ENCODE measurements around the gene DMBT1. TPM values are rescaled to one million over a fixed set of nuclear protein-coding genes. Genes with fewer than 3 reads are reported as not detected.
A peak's percentile ranks its signal among the peaks of the same experiment; 100 is the strongest.

The DMBT1 gene
- total RNA-seq, 2 donors from 2014 or later = not detected

GRCh38 chr10:122532601-122533296 is 27.8 kb upstream of the DMBT1 start:
- H3K27ac Mint-ChIP-seq = no peak overlapping the region

GRCh38 chr10:122537545-122537944 is 23.0 kb upstream of the DMBT1 start:
- H3K4me3 Mint-ChIP-seq = no peak overlapping the region
- peaks cover 4% of the 10 kb centered on the region for H3K27me3 Mint-ChIP-seq
- peak; percentile 54 for ATAC-seq (replicated peaks)
- no peaks in the 10 kb centered on the region for H3K9me3 Mint-ChIP-seq
- H3K4me1 Mint-ChIP-seq = peaks cover 14% of the 10 kb centered on the region
- no peaks in the 10 kb centered on the region for H3K36me3 Mint-ChIP-seq (ENCODE audit: low read depth)
- H3K27ac Mint-ChIP-seq = no peak overlapping the region

More at GRCh38 chr10:122532601-122533296, 27.8 kb upstream of the DMBT1 start:
- no peaks in the 10 kb centered on the region for H3K36me3 Mint-ChIP-seq (ENCODE audit: low read depth)
- H3K27me3 Mint-ChIP-seq = peaks cover 11% of the 10 kb centered on the region
- no peak for ATAC-seq (replicated peaks)
- no peak overlapping the region for H3K4me3 Mint-ChIP-seq
- H3K9me3 Mint-ChIP-seq = no peaks in the 10 kb centered on the region
- no peaks in the 10 kb centered on the region for H3K4me1 Mint-ChIP-seq

- Mint-ChIP-seq H3K27me3 (no peaks in the 10 kb centered on the region), H3K36me3 (ENCODE audit: low read depth) (no peaks in the 10 kb centered on the region), H3K4me3 (no peak overlapping the region), H3K27ac (no peak overlapping the region), H3K9me3 (no peaks in the 10 kb centered on the region), H3K4me1 (peaks cover 21% of the 10 kb centered on the region)
- peak; percentile 52 for ATAC-seq (replicated peaks)
Measured at GRCh38 chr10:122541541-122542002, 19.0 kb upstream of the DMBT1 start.

- Mint-ChIP-seq H3K27me3 (no peaks in the 10 kb centered on the region), H3K9me3 (no peaks in the 10 kb centered on the region), H3K27ac (no peak overlapping the region), H3K36me3 (ENCODE audit: low read depth) (no peaks in the 10 kb centered on the region), H3K4me3 (no peak overlapping the region), H3K4me1 (peaks cover 21% of the 10 kb centered on the region)
- no peak for ATAC-seq (replicated peaks)
Measured at GRCh38 chr10:122543676-122544445, 16.7 kb upstream of the DMBT1 start.

GRCh38 chr10:122544493-122544892 is 16.1 kb upstream of the DMBT1 start:
- Mint-ChIP-seq H3K4me3 (no peak overlapping the region), H3K27me3 (no peaks in the 10 kb centered on the region)
- no peak for ATAC-seq (replicated peaks)

GRCh38 chr10:122546242-122546641 is 14.3 kb upstream of the DMBT1 start:
- ATAC-seq (replicated peaks) = no peak
- Mint-ChIP-seq H3K9me3 (no peaks in the 10 kb centered on the region), H3K27ac (peak overlapping the region; percentile 43), H3K36me3 (ENCODE audit: low read depth) (no peaks in the 10 kb centered on the region), H3K27me3 (no peaks in the 10 kb centered on the region), H3K4me1 (peaks cover 12% of the 10 kb centered on the region), H3K4me3 (no peak overlapping the region)

More at GRCh38 chr10:122544493-122544892, 16.1 kb upstream of the DMBT1 start:
- Mint-ChIP-seq H3K9me3 (no peaks in the 10 kb centered on the region), H3K36me3 (ENCODE audit: low read depth) (no peaks in the 10 kb centered on the region), H3K27ac (no peak overlapping the region), H3K4me1 (peaks cover 21% of the 10 kb centered on the region)

GRCh38 chr10:122548407-122549085 is 12.0 kb upstream of the DMBT1 start:
- H3K4me1 Mint-ChIP-seq = peaks cover 9% of the 10 kb centered on the region
- no peak overlapping the region for H3K4me3 Mint-ChIP-seq
- H3K36me3 Mint-ChIP-seq (ENCODE audit: low read depth) = no peaks in the 10 kb centered on the region
- no peak overlapping the region for H3K27ac Mint-ChIP-seq
- H3K9me3 Mint-ChIP-seq = no peaks in the 10 kb centered on the region
- H3K27me3 Mint-ChIP-seq = no peaks in the 10 kb centered on the region
- ATAC-seq (replicated peaks) = no peak

GRCh38 chr10:122549636-122550035 is 10.9 kb upstream of the DMBT1 start:
- no peak for ATAC-seq (replicated peaks)
- peaks cover 9% of the 10 kb centered on the region for H3K4me1 Mint-ChIP-seq
- no peaks in the 10 kb centered on the region for H3K9me3 Mint-ChIP-seq
- H3K4me3 Mint-ChIP-seq = no peak overlapping the region
- H3K27ac Mint-ChIP-seq = no peak overlapping the region
- H3K36me3 Mint-ChIP-seq (ENCODE audit: low read depth) = no peaks in the 10 kb centered on the region
- no peaks in the 10 kb centered on the region for H3K27me3 Mint-ChIP-seq

GRCh38 chr10:122550427-122550826 is 10.1 kb upstream of the DMBT1 start:
- H3K4me1 Mint-ChIP-seq = peaks cover 9% of the 10 kb centered on the region
- no peaks in the 10 kb centered on the region for H3K36me3 Mint-ChIP-seq (ENCODE audit: low read depth)
- no peak overlapping the region for H3K4me3 Mint-ChIP-seq
- no peak overlapping the region for H3K27ac Mint-ChIP-seq
- H3K27me3 Mint-ChIP-seq = no peaks in the 10 kb centered on the region
- ATAC-seq (replicated peaks) = no peak
- no peaks in the 10 kb centered on the region for H3K9me3 Mint-ChIP-seq

- Mint-ChIP-seq H3K4me3 (peak overlapping the region; percentile 28), H3K27ac (peak overlapping the region; percentile 78), H3K27me3 (no peaks in the 10 kb centered on the region), H3K36me3 (ENCODE audit: low read depth) (no peaks in the 10 kb centered on the region), H3K4me1 (peaks cover 9% of the 10 kb centered on the region), H3K9me3 (no peaks in the 10 kb centered on the region)
- peak; percentile 19 for ATAC-seq (replicated peaks)
Measured at GRCh38 chr10:122550983-122551382, 9.6 kb upstream of the DMBT1 start.

GRCh38 chr10:122551450-122551849 is 9.1 kb upstream of the DMBT1 start:
- Mint-ChIP-seq H3K4me1 (peaks cover 9% of the 10 kb centered on the region), H3K9me3 (no peaks in the 10 kb centered on the region), H3K27me3 (no peaks in the 10 kb centered on the region), H3K36me3 (ENCODE audit: low read depth) (no peaks in the 10 kb centered on the region), H3K27ac (peak overlapping the region; percentile 78), H3K4me3 (peak overlapping the region; percentile 28)
- ATAC-seq (replicated peaks) = peak; percentile 95

- no peak for ATAC-seq (replicated peaks)
- Mint-ChIP-seq H3K4me3 (no peak overlapping the region), H3K36me3 (ENCODE audit: low read depth) (no peaks in the 10 kb centered on the region), H3K27ac (peak overlapping the region; percentile 33), H3K4me1 (peaks cover 11% of the 10 kb centered on the region), H3K9me3 (no peaks in the 10 kb centered on the region), H3K27me3 (no peaks in the 10 kb centered on the region)
Measured at GRCh38 chr10:122553341-122553740, 7.2 kb upstream of the DMBT1 start.

GRCh38 chr10:122554131-122555036 is 6.2 kb upstream of the DMBT1 start:
- H3K9me3 Mint-ChIP-seq = no peaks in the 10 kb centered on the region
- H3K4me3 Mint-ChIP-seq = no peak overlapping the region
- H3K27ac Mint-ChIP-seq = no peak overlapping the region
- H3K4me1 Mint-ChIP-seq = peaks cover 22% of the 10 kb centered on the region
- ATAC-seq (replicated peaks) = no peak
- H3K27me3 Mint-ChIP-seq = no peaks in the 10 kb centered on the region
- H3K36me3 Mint-ChIP-seq (ENCODE audit: low read depth) = no peaks in the 10 kb centered on the region

- Mint-ChIP-seq H3K4me3 (no peak overlapping the region), H3K4me1 (peaks cover 27% of the 10 kb centered on the region), H3K36me3 (ENCODE audit: low read depth) (no peaks in the 10 kb centered on the region), H3K27me3 (no peaks in the 10 kb centered on the region), H3K27ac (no peak overlapping the region), H3K9me3 (no peaks in the 10 kb centered on the region)
- ATAC-seq (replicated peaks) = no peak
Measured at GRCh38 chr10:122555442-122555841, 5.1 kb upstream of the DMBT1 start.

All from activated T-helper 17 cell treated with anti-CD3 and anti-CD28 coated beads, Interleukin-2, amount 50 U/mL, for 72 hours (primary cell).